Limb (tissue), 2 donors: ENCODE results near the gene DYNLT2.
A peak's percentile ranks its signal among the peaks of the same experiment; 100 is the strongest.

ENCODE experiments used
- DNase-seq, 2 donors: peaks; one replicate each; pipeline ENCODE4 v3.0.0-alpha.2; 2016; ENCODE audit errors: extremely low spot score in 2 of 2

The DYNLT2 gene

GRCh38 chr6:169738976-169739529 lies 12.3 kb downstream of the DYNLT2 start:
- DNase-seq = no peak

- DNase-seq = peak in 1 of 2 donors; percentile 15
These were observed 13.0 kb downstream of the DYNLT2 start for GRCh38 chr6:169738204-169738975.

- DNase-seq = no peak
These were observed 21.4 kb downstream of the DYNLT2 start for GRCh38 chr6:169729961-169730360.

- no peak for DNase-seq
These were observed 24.4 kb downstream of the DYNLT2 start for GRCh38 chr6:169726963-169727362.

GRCh38 chr6:169726049-169726400 lies 25.3 kb downstream of the DYNLT2 start:
- no peak for DNase-seq

GRCh38 chr6:169725125-169726048 lies 26.0 kb downstream of the DYNLT2 start:
- peak; percentile 47 to 67 for DNase-seq

GRCh38 chr6:169724494-169725124 lies 26.8 kb downstream of the DYNLT2 start, which contains the start of gene PHF10:
Gene PHF10 (minus strand): TSS chr6:169724500. CDS start chr6:169723931, 569 bp downstream.
- DNase-seq = peak; percentile 69 to 96

- no peak for DNase-seq
These were observed 27.3 kb downstream of the DYNLT2 start for GRCh38 chr6:169723991-169724493.

- peak; percentile 49 to 88 for DNase-seq
These were observed 28.0 kb downstream of the DYNLT2 start for GRCh38 chr6:169723200-169723909.

GRCh38 chr6:169722362-169723199 lies 28.8 kb downstream of the DYNLT2 start:
- peak in 1 of 2 donors; percentile 57 for DNase-seq

- DNase-seq = no peak
These were observed 31.0 kb downstream of the DYNLT2 start for GRCh38 chr6:169720207-169720855.

- DNase-seq = no peak
These were observed 32.3 kb downstream of the DYNLT2 start for GRCh38 chr6:169719117-169719516.

- no peak for DNase-seq
These were observed 36.8 kb downstream of the DYNLT2 start for GRCh38 chr6:169714595-169714994.

- DNase-seq = no peak
These were observed 37.2 kb downstream of the DYNLT2 start for GRCh38 chr6:169714178-169714577.

GRCh38 chr6:169710009-169710408 lies 41.4 kb downstream of the DYNLT2 start:
- DNase-seq = no peak

- no peak for DNase-seq
These were observed 42.1 kb downstream of the DYNLT2 start for GRCh38 chr6:169709293-169709692.

GRCh38 chr6:169707772-169708171 lies 43.6 kb downstream of the DYNLT2 start:
- no peak for DNase-seq

GRCh38 chr6:169702840-169703246 lies 48.5 kb downstream of the DYNLT2 start:
- no peak for DNase-seq
